Natural killer cell treated with Interleukin-12 subunit alpha and Interleukin-12 subunit beta and Interleukin-15 and Interleukin-18, amount 100 ng/mL, for 72 hours (primary cell): ENCODE results near the gene CHD9NB. TPM values are rescaled to one million over a fixed set of nuclear protein-coding genes. Genes with fewer than 3 reads are reported as not detected.
"Not testable (repeated sequence)": the region's sequence is repeated elsewhere in the genome, so short reads cannot be mapped to it uniquely, and the experiment has no call there.

Experiments used
- ATAC-seq, 2 donors: fragments of 150-1000 bp; cut with Tn5 transposase in 1 of 2; sonication (Bioruptor Pico), chemical (Tn5 transposase) in 1 of 2; 2 replicates each; pipeline ENCODE4 v1.10.0; 2021
- DNase-seq: peaks from one replicate; pipeline ENCODE4 v3.0.0; 2022; ENCODE audit warnings: low spot score
- H3K27ac Mint-ChIP-seq, 2 donors: 1 replicate in 1 of 2; 2 replicates in 1 of 2; pipeline ENCODE4 v1.8.0; 2022; ENCODE audit warnings: mixed read lengths in 2 of 2, mild to moderate bottlenecking in 1 of 2, moderate library complexity in 1 of 2
- H3K27me3 Mint-ChIP-seq, 2 donors: 1 replicate in 1 of 2; 2 replicates in 1 of 2; pipeline ENCODE4 v1.8.0; 2022; ENCODE audit warnings: mixed read lengths in 2 of 2
- H3K36me3 Mint-ChIP-seq: one replicate; pipeline ENCODE4 v1.8.0; 2022; ENCODE audit warnings: mixed read lengths
- H3K4me1 Mint-ChIP-seq, 2 donors: 1 replicate in 1 of 2; 2 replicates in 1 of 2; pipeline ENCODE4 v1.8.0; 2022; ENCODE audit warnings: low read depth in 2 of 2, mixed read lengths in 2 of 2, mild to moderate bottlenecking in 1 of 2
- H3K4me3 Mint-ChIP-seq: one replicate; pipeline ENCODE4 v1.8.0; 2022; ENCODE audit warnings: mixed read lengths
- H3K9me3 Mint-ChIP-seq: 2 replicates; pipeline ENCODE4 v1.8.0; 2022; ENCODE audit warnings: mixed read lengths
- total RNA-seq, 2 donors: library from RNA; stranded (reverse); gene quantifications; one replicate each; pipeline ENCODE4 v1.2.3, GENCODE V29; 2022

CHD9NB gene
- total RNA-seq, 2 donors from 2014 or later, result 0.17 TPM; not detected in 1

GRCh38 chr16:53043428-53043831 is 9.3 kb downstream of the CHD9NB start:
- Mint-ChIP-seq H3K9me3 (no peaks in the 10 kb centered on the region), H3K27ac (no peak overlapping the region), H3K36me3 (no peaks in the 10 kb centered on the region), H3K4me1 (no peaks in the 10 kb centered on the region), H3K4me3 (no peak overlapping the region), H3K27me3 (peaks cover 18 to 30% of the 10 kb centered on the region in 2 donors)
- DNase-seq (no peak), ATAC-seq (no peak)

DNA sequence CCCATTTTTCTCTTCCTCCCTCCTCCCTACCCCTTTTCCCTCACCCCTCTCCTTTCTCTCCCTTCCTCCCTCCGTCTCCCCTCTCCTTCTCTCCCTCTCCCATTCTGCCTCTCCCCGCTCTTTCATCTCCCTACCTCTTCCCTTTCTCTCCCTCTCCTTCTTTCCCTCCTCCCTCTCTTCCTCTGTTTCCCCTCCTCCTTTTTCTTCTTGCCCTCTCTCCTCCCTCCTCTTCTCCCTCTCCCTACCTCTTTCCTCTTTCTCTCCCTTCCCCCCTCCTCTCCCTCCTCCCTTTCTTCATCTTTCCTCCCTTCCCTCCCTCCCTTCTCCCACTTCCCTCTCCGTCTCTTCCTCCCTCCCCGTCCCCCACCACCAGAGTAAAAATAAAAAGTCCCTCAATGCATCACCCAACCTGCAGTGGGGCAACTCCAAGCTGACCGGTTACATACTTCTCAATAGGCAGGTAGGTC is 10.4 kb downstream of the CHD9NB start:
- no peak for ATAC-seq
- Mint-ChIP-seq H3K9me3 (no peaks in the 10 kb centered on the region), H3K4me1 (no peaks in the 10 kb centered on the region), H3K4me3 (no peak overlapping the region), H3K27ac (no peak overlapping the region), H3K36me3 (no peaks in the 10 kb centered on the region), H3K27me3 (peaks cover 16 to 30% of the 10 kb centered on the region in 2 donors)
- DNase-seq, result no peak

DNA sequence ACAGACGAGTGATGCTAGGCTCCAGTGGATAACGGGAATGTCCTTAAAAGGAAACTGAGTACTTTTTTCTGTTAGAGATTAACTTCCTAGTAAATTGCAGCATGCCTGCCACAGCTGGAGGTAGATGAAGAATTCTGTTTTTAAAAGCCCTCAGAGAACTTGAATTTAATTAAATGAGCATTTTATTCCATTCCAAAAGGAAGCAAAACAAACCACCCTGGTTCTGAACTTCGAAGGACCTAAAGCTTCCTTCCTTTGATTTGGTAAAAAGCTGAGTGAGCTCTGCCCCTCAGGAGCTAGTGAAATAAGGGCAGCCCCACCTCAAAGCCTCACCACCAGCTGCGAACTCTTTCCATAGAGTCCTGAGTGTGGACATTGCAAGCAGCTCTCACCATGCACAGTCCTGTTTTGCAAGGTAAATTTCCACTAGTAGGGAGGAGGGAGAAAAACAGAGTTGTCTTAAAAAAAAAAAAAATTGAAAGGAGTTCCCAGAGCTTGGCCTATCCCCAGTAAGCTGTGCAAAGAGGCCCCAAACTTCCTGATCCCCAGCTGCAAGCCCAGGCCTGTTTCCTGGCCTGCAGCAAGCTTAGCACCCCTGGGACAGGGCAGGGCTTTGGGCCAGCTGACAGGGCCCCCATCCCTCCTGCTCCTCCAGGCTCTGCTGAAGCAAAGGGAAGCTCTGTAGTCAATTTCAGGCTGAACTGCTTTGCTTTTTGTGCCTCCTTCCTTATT is 11.2 kb downstream of the CHD9NB start:
- no peaks in the 10 kb centered on the region for H3K4me1 Mint-ChIP-seq
- DNase-seq, result no peak
- ATAC-seq, result no peak
- no peaks in the 10 kb centered on the region for H3K36me3 Mint-ChIP-seq
- peaks cover 16 to 30% of the 10 kb centered on the region in 2 donors for H3K27me3 Mint-ChIP-seq
- H3K27ac Mint-ChIP-seq, result no peak overlapping the region
- H3K9me3 Mint-ChIP-seq, result no peaks in the 10 kb centered on the region
- no peak overlapping the region for H3K4me3 Mint-ChIP-seq

GRCh38 chr16:53040788-53041187 is 11.9 kb downstream of the CHD9NB start:
- Mint-ChIP-seq H3K4me1 (no peaks in the 10 kb centered on the region), H3K4me3 (no peak overlapping the region), H3K27ac (no peak overlapping the region), H3K36me3 (no peaks in the 10 kb centered on the region), H3K27me3 (peaks cover 16 to 30% of the 10 kb centered on the region in 2 donors), H3K9me3 (no peaks in the 10 kb centered on the region)
- ATAC-seq (no peak), DNase-seq (no peak)

DNA sequence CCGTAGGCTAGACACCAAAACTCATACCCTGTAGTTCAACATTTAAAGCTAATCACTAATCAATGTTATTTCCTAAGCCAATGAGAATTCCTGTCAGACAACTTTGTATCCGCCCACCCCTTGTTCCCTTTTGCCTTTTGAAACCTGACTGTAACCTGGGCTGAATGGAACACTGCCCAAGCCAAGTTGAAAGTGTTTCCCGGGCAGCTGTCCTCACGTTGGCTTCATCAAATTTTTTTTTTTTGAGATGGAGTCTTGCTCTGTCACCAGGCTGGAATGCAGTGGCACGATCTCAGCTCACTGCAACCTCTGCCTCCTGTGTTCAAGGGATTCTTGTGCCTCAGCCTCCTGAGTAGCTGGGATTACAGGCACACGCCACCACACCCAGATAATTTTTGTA is 16.0 kb downstream of the CHD9NB start:
- not testable (repeated sequence) for H3K9me3 Mint-ChIP-seq, H3K36me3 Mint-ChIP-seq, H3K4me1 Mint-ChIP-seq, ATAC-seq, H3K4me3 Mint-ChIP-seq, H3K27ac Mint-ChIP-seq, DNase-seq
- H3K27me3 Mint-ChIP-seq, result peaks cover 23 to 32% of the 10 kb centered on the region in 2 donors

DNA sequence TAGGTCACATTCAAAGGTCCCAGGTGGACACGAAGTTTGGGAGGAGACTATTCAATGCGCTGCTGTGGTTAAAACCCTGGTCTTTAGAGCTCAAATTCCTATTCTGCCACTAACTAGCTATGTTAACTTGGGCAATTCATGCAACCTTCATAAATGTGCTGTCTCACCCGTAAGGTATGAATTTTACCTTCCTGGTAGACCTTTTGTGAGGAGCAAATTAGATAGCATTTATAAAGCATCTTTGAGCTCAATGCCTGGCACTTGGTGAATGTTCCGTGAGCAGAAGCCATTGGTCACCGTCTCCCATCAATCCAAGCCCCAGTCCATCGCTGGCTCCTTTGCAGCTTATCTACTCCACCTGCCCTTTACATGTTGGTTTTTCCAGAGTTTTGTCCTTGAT is 16.6 kb downstream of the CHD9NB start:
- peaks cover 0 to 5% of the 10 kb centered on the region in 2 donors for H3K4me1 Mint-ChIP-seq
- ATAC-seq (no peak), DNase-seq (no peak)
- H3K4me3 Mint-ChIP-seq, result no peak overlapping the region
- H3K27me3 Mint-ChIP-seq, result peaks cover 28 to 37% of the 10 kb centered on the region in 2 donors
- no peaks in the 10 kb centered on the region for H3K36me3 Mint-ChIP-seq
- H3K9me3 Mint-ChIP-seq, result no peaks in the 10 kb centered on the region
- no peak overlapping the region for H3K27ac Mint-ChIP-seq

- ATAC-seq, result no peak
- Mint-ChIP-seq H3K27me3 (peaks cover 23 to 31% of the 10 kb centered on the region in 2 donors), H3K36me3 (no peaks in the 10 kb centered on the region), H3K9me3 (no peaks in the 10 kb centered on the region), H3K4me3 (no peak overlapping the region), H3K27ac (no peak overlapping the region), H3K4me1 (peaks cover 0 to 5% of the 10 kb centered on the region in 2 donors)
- DNase-seq, result no peak
Observed at GRCh38 chr16:53035176-53035942, 17.3 kb downstream of the CHD9NB start.

GRCh38 chr16:53034306-53034705 is 18.4 kb downstream of the CHD9NB start:
- H3K4me1 Mint-ChIP-seq, result peaks cover 0 to 5% of the 10 kb centered on the region in 2 donors
- no peak for DNase-seq
- ATAC-seq, result no peak
- no peaks in the 10 kb centered on the region for H3K9me3 Mint-ChIP-seq
- H3K27me3 Mint-ChIP-seq, result peaks cover 25 to 30% of the 10 kb centered on the region in 2 donors
- H3K27ac Mint-ChIP-seq, result no peak overlapping the region
- no peaks in the 10 kb centered on the region for H3K36me3 Mint-ChIP-seq
- no peak overlapping the region for H3K4me3 Mint-ChIP-seq

GRCh38 chr16:53031323-53031942 is 21.3 kb downstream of the CHD9NB start:
- Mint-ChIP-seq H3K4me3 (no peak overlapping the region), H3K27me3 (peaks cover 23 to 30% of the 10 kb centered on the region in 2 donors), H3K9me3 (no peaks in the 10 kb centered on the region), H3K36me3 (no peaks in the 10 kb centered on the region), H3K4me1 (peaks cover 0 to 5% of the 10 kb centered on the region in 2 donors), H3K27ac (no peak overlapping the region)
- no peak for DNase-seq
- ATAC-seq, result no peak

DNA sequence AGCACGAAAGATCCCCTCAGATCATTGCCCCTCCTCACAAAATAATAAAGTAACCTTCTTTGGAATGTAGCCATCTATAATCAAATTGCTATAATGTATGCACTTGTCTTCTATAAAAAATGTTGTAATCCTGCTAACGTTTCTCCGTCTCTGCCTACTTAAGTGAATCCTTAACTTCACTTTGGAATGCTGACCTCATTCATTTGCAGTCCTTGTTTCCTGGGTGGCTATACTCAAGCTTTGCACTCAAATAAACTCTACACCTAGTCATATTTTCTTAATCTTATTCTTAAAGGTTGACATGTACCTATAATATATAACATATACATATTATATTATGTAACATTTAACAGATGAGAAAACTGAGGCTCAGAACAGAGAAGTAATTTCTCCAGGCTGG is 22.7 kb downstream of the CHD9NB start:
- no peak for DNase-seq
- no peak for ATAC-seq
- peaks cover 23 to 26% of the 10 kb centered on the region in 2 donors for H3K27me3 Mint-ChIP-seq
- H3K4me3 Mint-ChIP-seq, result no peak overlapping the region
- no peaks in the 10 kb centered on the region for H3K36me3 Mint-ChIP-seq
- peaks cover 0 to 5% of the 10 kb centered on the region in 2 donors for H3K4me1 Mint-ChIP-seq
- H3K27ac Mint-ChIP-seq, result no peak overlapping the region
- H3K9me3 Mint-ChIP-seq, result no peaks in the 10 kb centered on the region

GRCh38 chr16:53024045-53024444 is 28.7 kb downstream of the CHD9NB start:
- Mint-ChIP-seq H3K36me3 (no peaks in the 10 kb centered on the region), H3K4me1 (no peaks in the 10 kb centered on the region), H3K27ac (no peak overlapping the region), H3K9me3 (no peaks in the 10 kb centered on the region), H3K27me3 (peaks cover 0 to 7% of the 10 kb centered on the region in 2 donors), H3K4me3 (no peak overlapping the region)
- ATAC-seq, result no peak
- DNase-seq, result no peak

DNA sequence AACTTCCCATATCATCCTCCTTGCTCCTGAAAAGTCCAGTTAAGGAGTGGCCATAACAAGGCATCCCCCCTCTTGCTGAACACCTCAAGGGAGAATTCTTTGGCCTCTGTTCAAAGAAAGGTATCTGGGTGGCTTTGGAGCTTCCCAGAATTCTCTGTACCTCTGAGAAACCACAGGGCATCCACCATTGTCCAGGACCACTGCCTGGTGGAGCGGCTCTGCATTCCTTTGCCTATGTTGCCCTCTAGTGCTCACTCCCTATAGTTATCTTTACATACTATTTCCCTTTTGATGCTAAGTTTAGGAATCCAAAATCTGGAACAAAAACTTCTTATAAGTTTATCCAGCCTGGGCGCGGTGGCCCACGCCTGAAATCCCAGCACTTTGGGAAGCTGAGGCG is 30.3 kb downstream of the CHD9NB start:
- Mint-ChIP-seq H3K4me3 (no peak overlapping the region), H3K27me3 (peaks cover 0 to 7% of the 10 kb centered on the region in 2 donors), H3K27ac (no peak overlapping the region), H3K36me3 (no peaks in the 10 kb centered on the region), H3K4me1 (no peaks in the 10 kb centered on the region), H3K9me3 (no peaks in the 10 kb centered on the region)
- ATAC-seq (no peak), DNase-seq (no peak)

DNA sequence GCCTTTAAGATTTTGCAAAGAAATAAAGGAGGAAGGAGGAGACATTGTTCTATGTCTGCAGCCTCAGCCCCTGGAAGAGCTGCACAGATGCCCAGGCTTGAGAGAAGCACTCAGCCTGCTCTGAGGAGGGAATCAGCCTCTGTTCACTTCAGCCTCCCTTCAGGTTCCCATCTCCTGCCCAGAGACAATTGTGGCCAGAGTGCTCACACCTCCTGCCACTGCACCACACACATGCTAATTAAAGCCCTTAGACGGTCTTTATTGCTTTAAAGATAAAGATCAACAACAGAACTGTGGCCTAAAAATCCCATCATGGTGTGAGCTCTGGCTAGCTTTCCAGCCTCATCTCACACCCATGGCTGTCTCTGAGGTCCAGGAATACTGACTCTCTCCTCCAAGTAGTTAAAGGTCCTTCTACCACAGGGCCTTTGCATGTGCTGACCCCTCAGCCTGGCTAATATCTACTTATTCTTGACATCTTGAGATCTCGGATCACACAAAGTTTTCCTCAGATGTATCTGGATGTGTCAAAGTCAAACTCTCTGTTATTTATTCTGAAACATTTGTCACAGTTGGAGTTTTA is 33.8 kb downstream of the CHD9NB start:
- H3K36me3 Mint-ChIP-seq, result no peaks in the 10 kb centered on the region
- peaks cover 10 to 15% of the 10 kb centered on the region in 2 donors for H3K27me3 Mint-ChIP-seq
- H3K9me3 Mint-ChIP-seq, result no peaks in the 10 kb centered on the region
- H3K4me3 Mint-ChIP-seq, result no peak overlapping the region
- H3K4me1 Mint-ChIP-seq, result no peaks in the 10 kb centered on the region
- H3K27ac Mint-ChIP-seq, result no peak overlapping the region
- ATAC-seq (no peak), DNase-seq (no peak)
